ENCODE data around the gene INPP4A. TPM values are rescaled to one million over a fixed set of nuclear protein-coding genes. Genes with fewer than 3 reads are reported as not detected.

INPP4A gene
- total RNA-seq, 2 donors from 2014 or later, result 12.9 to 49.8 TPM

DNA sequence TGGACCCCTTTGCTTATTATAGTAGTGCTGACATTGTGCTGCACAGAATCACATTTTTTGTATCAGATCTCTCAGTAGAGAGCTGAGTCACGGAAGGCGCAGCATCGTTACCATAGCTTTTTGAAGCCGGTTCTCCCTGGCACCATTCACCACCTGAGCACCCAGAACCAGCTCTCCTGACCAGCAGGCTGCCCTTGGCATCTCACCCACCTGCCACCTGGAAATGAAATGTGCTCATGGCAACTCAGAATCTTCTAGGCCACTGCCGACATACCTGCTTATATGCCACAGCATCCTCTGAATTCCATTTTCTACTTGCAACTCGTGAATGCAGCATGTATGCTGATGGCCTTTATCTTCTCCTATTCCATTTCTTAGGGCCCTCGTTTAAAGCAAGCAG lies 100.9 kb downstream of the INPP4A start:
- no peaks in the 10 kb centered on the region for H3K4me1 ChIP-seq (replicated peaks)
- H3K4me3 ChIP-seq, result no peak overlapping the region
- TF ChIP-seq POLR2A (IDR thresholded peaks at IDR 0.05), result no peak
- TF ChIP-seq, protein P1, sequence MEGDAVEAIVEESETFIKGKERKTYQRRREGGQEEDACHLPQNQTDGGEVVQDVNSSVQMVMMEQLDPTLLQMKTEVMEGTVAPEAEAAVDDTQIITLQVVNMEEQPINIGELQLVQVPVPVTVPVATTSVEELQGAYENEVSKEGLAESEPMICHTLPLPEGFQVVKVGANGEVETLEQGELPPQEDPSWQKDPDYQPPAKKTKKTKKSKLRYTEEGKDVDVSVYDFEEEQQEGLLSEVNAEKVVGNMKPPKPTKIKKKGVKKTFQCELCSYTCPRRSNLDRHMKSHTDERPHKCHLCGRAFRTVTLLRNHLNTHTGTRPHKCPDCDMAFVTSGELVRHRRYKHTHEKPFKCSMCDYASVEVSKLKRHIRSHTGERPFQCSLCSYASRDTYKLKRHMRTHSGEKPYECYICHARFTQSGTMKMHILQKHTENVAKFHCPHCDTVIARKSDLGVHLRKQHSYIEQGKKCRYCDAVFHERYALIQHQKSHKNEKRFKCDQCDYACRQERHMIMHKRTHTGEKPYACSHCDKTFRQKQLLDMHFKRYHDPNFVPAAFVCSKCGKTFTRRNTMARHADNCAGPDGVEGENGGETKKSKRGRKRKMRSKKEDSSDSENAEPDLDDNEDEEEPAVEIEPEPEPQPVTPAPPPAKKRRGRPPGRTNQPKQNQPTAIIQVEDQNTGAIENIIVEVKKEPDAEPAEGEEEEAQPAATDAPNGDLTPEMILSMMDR (IDR thresholded peaks at IDR 0.05), result no peak
- TF ChIP-seq POLR2AphosphoS5 (IDR thresholded peaks at IDR 0.05), result no peak
- intact Hi-C loops (cut with DNase I), result no loop called here
- DNase-seq (ENCODE audit: low spot score), result no peak
- 94% methylated on average over 7 of the region's 7 CpGs for WGBS
- no peaks in the 10 kb centered on the region for H3K9me3 ChIP-seq
- no peaks in the 10 kb centered on the region for H3K27me3 ChIP-seq (replicated peaks; ENCODE audit: insufficient read depth)
- H3K36me3 ChIP-seq, result no peaks in the 10 kb centered on the region
- H3K27ac ChIP-seq, result no peak overlapping the region

DNA sequence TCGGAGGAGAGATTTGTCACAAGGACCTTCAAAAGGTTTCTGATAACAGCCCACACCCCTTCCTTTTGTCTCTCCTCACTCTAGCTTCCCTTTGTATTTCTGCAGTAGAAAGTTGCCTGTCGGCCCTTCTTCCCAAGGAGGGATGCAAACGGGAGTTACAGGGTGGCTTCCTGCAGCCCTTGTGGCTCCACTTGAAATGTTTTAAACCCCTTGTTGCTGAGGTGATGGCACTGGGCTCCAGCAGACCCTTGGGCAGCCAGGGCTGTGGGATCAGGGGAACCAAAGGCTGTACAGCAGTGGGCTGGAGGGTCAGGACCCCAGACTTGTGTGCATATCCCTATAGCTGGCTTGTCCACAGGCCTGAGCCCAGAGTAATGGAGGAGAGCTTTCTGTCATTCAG lies 101.5 kb downstream of the INPP4A start:
- DNase-seq (ENCODE audit: low spot score), result no peak
- TF ChIP-seq POLR2AphosphoS5 (IDR thresholded peaks at IDR 0.05), result no peak
- TF ChIP-seq, protein P1 (IDR thresholded peaks at IDR 0.05), result no peak
- TF ChIP-seq POLR2A (IDR thresholded peaks at IDR 0.05), result no peak
- H3K27ac ChIP-seq, result no peak overlapping the region
- no peak overlapping the region for H3K4me3 ChIP-seq
- no peaks in the 10 kb centered on the region for H3K9me3 ChIP-seq
- H3K36me3 ChIP-seq, result no peaks in the 10 kb centered on the region
- no peaks in the 10 kb centered on the region for H3K27me3 ChIP-seq (replicated peaks; ENCODE audit: insufficient read depth)
- WGBS, result 86% methylated on average over 3 of the region's 3 CpGs
- no peaks in the 10 kb centered on the region for H3K4me1 ChIP-seq (replicated peaks)
- intact Hi-C loops (cut with DNase I), result no loop called here

DNA sequence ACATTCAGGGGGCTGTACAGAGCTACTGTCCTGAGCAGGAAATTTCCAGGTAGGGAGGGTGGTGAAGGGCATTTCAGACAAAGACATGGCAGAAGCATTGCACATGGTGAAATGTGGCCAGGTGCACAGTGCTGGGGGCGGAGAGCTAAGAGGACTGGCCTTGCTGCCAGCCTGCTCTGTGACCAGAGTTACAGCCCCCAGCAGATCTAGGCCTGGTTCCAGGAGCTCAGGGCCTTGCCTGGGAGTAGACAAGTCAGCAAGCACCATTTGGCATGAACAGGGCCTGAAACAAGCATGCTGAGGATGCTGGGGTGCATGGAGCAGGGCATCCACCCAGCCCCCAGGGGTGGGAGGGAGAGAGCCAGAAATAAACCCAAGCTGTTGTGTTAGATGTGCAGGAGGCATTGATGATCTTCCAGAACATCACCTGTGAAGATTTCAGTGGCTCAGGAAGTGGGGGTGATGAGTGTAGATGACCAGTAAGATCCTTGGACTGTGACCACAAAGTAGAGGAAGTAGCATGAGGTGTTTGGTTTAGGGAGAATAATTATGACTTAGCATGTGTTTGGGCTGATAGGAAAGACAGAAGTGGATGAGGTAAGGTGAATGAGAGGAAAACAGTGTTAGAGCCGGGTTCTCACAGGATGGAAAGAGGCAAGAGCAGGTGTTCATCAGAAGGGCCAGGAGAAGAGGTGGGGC lies 102.6 kb downstream of the INPP4A start:
- Histone ChIP-seq H3K4me1 (replicated peaks) (no peaks in the 10 kb centered on the region), H3K27ac (no peak overlapping the region), H3K27me3 (replicated peaks; ENCODE audit: insufficient read depth) (no peaks in the 10 kb centered on the region), H3K4me3 (no peak overlapping the region), H3K9me3 (no peaks in the 10 kb centered on the region), H3K36me3 (no peaks in the 10 kb centered on the region)
- DNase-seq (ENCODE audit: low spot score), result no peak
- TF ChIP-seq POLR2A (IDR thresholded peaks at IDR 0.05) (no peak), POLR2AphosphoS5 (IDR thresholded peaks at IDR 0.05) (no peak)
- TF ChIP-seq, protein P1 (IDR thresholded peaks at IDR 0.05), result no peak
- 94% methylated on average over 2 of the region's 2 CpGs for WGBS
- intact Hi-C loops (cut with DNase I), result no loop called here

DNA sequence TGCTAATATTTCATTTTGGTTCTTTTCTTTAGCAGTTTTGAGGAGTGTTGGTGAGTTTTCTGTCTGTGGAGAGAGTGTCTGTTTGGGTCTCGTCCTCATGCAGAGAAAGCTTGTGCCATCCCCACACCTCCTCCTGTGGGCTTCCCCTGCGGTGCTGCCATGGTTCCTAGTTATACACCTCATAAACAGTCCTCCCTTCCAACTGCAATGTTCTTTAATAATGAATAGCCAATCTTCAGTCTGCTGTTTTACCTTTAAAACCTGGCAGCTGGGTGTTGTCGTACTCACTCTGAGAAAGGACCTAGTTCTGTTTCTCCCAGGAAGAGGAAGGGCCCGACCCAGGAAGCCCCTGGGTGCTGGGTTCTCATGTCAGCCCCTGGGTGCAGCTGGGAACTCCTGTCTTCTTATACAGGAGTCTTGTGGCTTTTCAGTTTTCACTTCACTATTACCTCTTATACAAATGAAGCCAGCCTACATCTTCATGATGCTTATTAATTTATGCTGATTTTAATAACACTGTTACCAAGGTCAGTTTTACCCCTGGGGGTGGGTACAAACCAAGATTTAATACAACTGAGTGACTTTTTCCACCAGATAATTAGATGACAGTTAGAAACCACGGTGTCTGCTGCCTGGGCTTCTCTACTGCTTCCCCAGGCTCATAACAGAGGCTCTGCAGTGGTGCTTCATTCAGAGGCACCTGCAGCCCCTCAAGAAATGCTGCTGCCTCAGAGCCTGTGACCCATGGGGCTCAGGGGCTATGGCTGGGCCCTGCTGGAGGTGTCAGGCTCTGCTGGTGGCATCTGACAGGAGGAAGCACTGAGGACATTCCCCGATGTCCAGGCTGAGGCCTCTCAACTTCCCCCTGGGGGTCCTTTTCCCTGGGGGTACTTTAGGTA lies 104.5 kb downstream of the INPP4A start:
- no peaks in the 10 kb centered on the region for H3K9me3 ChIP-seq
- DNase-seq (ENCODE audit: low spot score), result no peak
- no peaks in the 10 kb centered on the region for H3K36me3 ChIP-seq
- WGBS, result 87% methylated on average over 6 of the region's 6 CpGs
- no peaks in the 10 kb centered on the region for H3K4me1 ChIP-seq (replicated peaks)
- no peak overlapping the region for H3K27ac ChIP-seq
- no peak overlapping the region for H3K4me3 ChIP-seq
- intact Hi-C loops (cut with DNase I), result no loop called here
- TF ChIP-seq, protein P1 (IDR thresholded peaks at IDR 0.05), result no peak
- no peak for TF ChIP-seq POLR2A (IDR thresholded peaks at IDR 0.05)
- no peak for TF ChIP-seq POLR2AphosphoS5 (IDR thresholded peaks at IDR 0.05)
- no peaks in the 10 kb centered on the region for H3K27me3 ChIP-seq (replicated peaks; ENCODE audit: insufficient read depth)
